Measurements from ENCODE around the gene DCLRE1C. TPM values are rescaled to one million over a fixed set of nuclear protein-coding genes. Genes with fewer than 3 reads are reported as not detected.

Gene DCLRE1C
- total RNA-seq, 1 donor from 2014 or later, result 8.6 TPM

DNA sequence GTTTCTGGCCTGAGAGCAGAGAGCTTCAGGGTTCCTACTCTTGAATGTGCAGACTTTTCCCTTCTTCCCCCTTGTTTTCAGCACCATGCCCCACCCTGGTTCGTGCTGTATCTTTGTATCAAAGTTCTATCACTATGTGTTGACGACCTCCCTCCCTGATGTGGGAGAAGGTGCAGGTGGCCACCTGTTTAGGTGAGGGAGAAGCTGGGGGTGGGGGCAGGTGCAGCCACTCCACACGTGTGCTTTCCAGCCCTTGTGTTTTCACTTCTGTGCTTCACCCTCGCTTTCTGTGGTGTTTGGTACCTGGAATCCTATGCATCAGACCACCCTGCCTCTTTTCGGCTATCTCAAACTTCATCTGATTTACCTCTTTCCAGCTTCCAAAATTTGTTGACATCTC, 94.9 kb downstream of the DCLRE1C start:
- no peak for DNase-seq (ENCODE audit: low spot score in 2 of 2)
- Histone ChIP-seq H3K4me3 (no peak overlapping the region), H3K4me1 (no peaks in the 10 kb centered on the region), H3K27ac (no peak overlapping the region), H3K27me3 (no peaks in the 10 kb centered on the region), H3K36me3 (peaks cover 9 to 19% of the 10 kb centered on the region in 2 donors), H3K9me3 (no peaks in the 10 kb centered on the region)
- intact Hi-C loops (cut with DNase I), result no loop called here
- no peak for TF ChIP-seq CTCF (IDR thresholded peaks at IDR 0.05)

GRCh38 chr10:14858338-14858960, 95.4 kb downstream of the DCLRE1C start:
- Histone ChIP-seq H3K27ac (no peak overlapping the region), H3K27me3 (no peaks in the 10 kb centered on the region), H3K9me3 (no peaks in the 10 kb centered on the region), H3K4me3 (no peak overlapping the region), H3K36me3 (peaks cover 9 to 19% of the 10 kb centered on the region in 2 donors), H3K4me1 (no peaks in the 10 kb centered on the region)
- no peak for DNase-seq (ENCODE audit: low spot score in 2 of 2)
- TF ChIP-seq CTCF (IDR thresholded peaks at IDR 0.05), result no peak
- intact Hi-C loops (cut with DNase I), result no loop called here

DNA sequence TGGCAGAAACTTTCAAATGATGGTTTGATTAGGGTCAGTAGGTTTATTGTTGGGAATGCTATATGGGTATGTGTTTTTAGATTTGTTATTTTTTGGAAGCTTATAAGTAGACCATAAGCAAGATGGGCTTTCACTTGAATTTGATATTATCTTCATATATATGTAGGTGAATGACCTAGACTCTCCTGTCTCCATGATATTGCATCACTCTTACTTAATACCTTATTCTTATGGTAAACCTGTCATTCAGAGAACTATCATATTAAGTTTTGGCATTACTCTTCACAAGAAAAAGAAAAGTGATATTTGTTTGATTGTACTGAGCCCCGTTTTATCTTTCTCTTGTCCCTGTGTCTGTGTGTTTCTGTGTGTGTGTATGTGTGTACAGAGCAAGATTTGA, 98.4 kb downstream of the DCLRE1C start:
- no peak for TF ChIP-seq CTCF (IDR thresholded peaks at IDR 0.05)
- H3K9me3 ChIP-seq, result no peaks in the 10 kb centered on the region
- no peak overlapping the region for H3K4me3 ChIP-seq
- H3K36me3 ChIP-seq, result peaks cover 8 to 9% of the 10 kb centered on the region in 2 donors
- H3K4me1 ChIP-seq, result no peaks in the 10 kb centered on the region
- DNase-seq (ENCODE audit: low spot score in 2 of 2), result no peak
- H3K27me3 ChIP-seq, result no peaks in the 10 kb centered on the region
- no peak overlapping the region for H3K27ac ChIP-seq
- intact Hi-C loops (cut with DNase I), result no loop called here

DNA sequence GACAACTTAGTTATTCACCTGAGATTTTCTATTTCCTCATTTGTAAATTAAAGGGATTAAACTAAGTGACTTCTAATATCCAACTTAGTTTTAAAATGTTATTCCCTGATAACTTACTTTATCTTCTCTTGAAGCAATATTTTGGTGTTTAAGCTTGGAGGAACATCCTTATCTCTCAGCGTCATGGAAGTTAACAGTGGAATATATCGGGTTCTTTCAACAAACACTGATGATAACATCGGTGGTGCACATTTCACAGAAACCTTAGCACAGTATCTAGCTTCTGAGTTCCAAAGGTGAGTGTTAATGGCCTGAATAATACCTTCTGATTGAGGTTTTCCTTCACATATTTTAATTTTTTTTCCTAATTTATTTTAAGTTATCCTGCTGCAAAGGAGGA, 101.7 kb downstream of the DCLRE1C start:
- Histone ChIP-seq H3K27ac (no peak overlapping the region), H3K4me1 (no peaks in the 10 kb centered on the region), H3K9me3 (no peaks in the 10 kb centered on the region), H3K27me3 (no peaks in the 10 kb centered on the region), H3K4me3 (no peak overlapping the region), H3K36me3 (peaks cover 9 to 15% of the 10 kb centered on the region in 2 donors)
- no peak for DNase-seq (ENCODE audit: low spot score in 2 of 2)
- no peak for TF ChIP-seq CTCF (IDR thresholded peaks at IDR 0.05)
- intact Hi-C loops (cut with DNase I), result no loop called here

Other genes starting within 250 kb of the DCLRE1C start
- 3.7 TPM for gene FAM107B, start 179.2 kb downstream of the DCLRE1C start, total RNA-seq
- gene CDNF, start 116.1 kb downstream of the DCLRE1C start, total RNA-seq, result not detected
- 26.3 TPM for gene HSPA14, start 115.8 kb downstream of the DCLRE1C start, total RNA-seq
- gene MSANTD7, start 115.8 kb downstream of the DCLRE1C start, total RNA-seq, result 0.64 TPM
- gene SUV39H2, start 75.2 kb downstream of the DCLRE1C start, total RNA-seq, result not detected
- not detected for gene MEIG1, start 5.3 kb upstream of the DCLRE1C start, total RNA-seq
- 3.7 TPM for gene OLAH, start 89.8 kb upstream of the DCLRE1C start, total RNA-seq
- not detected for gene ACBD7, start 134.7 kb upstream of the DCLRE1C start, total RNA-seq
- not detected for gene RPP38, start 143.3 kb upstream of the DCLRE1C start, total RNA-seq
- 11.9 TPM for gene NMT2, start 214.6 kb upstream of the DCLRE1C start, total RNA-seq